Spleen (tissue), 11 donors: Measurements from ENCODE around the gene SEMA7A. TPM values are rescaled to one million over a fixed set of nuclear protein-coding genes. Genes with fewer than 3 reads are reported as not detected.
A peak's percentile ranks its signal among the peaks of the same experiment; 100 is the strongest.

Source experiments
- DNase-seq: peaks from one replicate; pipeline ENCODE4 v3.0.0-alpha.2; 2020
- H3K27ac ChIP-seq, 8 donors: fragments of 200-600 bp; sonication (generic) in 7 of 8; 1 replicate in 4 of 8; 2 replicates in 4 of 8; pipeline versions ENCODE4 v1.5.0 to v1.8.0; 2016 to 2021; ENCODE audit warnings: inconsistent platforms in 4 of 8, mild to moderate bottlenecking in 4 of 8, moderate library complexity in 1 of 8
- H3K27me3 ChIP-seq, 7 donors: fragments of 200-600 bp; sonication (generic) in 6 of 7; replicated peaks in 1 of 7; 1 replicate in 4 of 7; 2 replicates in 3 of 7; pipeline versions ENCODE4 v1.5.0 to v1.8.0; 2016 to 2021; ENCODE audit warnings: inconsistent platforms in 3 of 7, mild to moderate bottlenecking in 1 of 7
- H3K36me3 ChIP-seq, 6 donors: fragments of 200-600 bp; sonication (generic) in 5 of 6; 1 replicate in 4 of 6; 2 replicates in 2 of 6; pipeline versions ENCODE4 v1.5.0 to v1.8.0; 2016 to 2021; ENCODE audit warnings: inconsistent platforms in 2 of 6
- H3K4me1 ChIP-seq, 6 donors: fragments of 200-600 bp; sonication (generic) in 5 of 6; 1 replicate in 3 of 6; 2 replicates in 3 of 6; pipeline versions ENCODE4 v1.5.0 to v1.8.0; 2016 to 2021; ENCODE audit warnings: inconsistent platforms in 3 of 6
- H3K4me3 ChIP-seq, 8 donors: fragments of 200-600 bp; sonication (generic) in 7 of 8; 1 replicate in 4 of 8; 2 replicates in 4 of 8; pipeline versions ENCODE4 v1.5.0 to v1.8.0; 2016 to 2021; ENCODE audit warnings: inconsistent platforms in 4 of 8, mild to moderate bottlenecking in 4 of 8, moderate library complexity in 2 of 8
- H3K9me3 ChIP-seq, 8 donors: fragments of 200-600 bp; sonication (generic) in 7 of 8; 1 replicate in 4 of 8; 2 replicates in 4 of 8; pipeline versions ENCODE4 v1.5.0 to v1.8.0; 2016 to 2021; ENCODE audit warnings: inconsistent platforms in 4 of 8
- CTCF ChIP-seq, 11 experiments: fragments of 200-600 bp in 7 of 11; fragments of 450-650 bp in 4 of 11; sonication (generic) in 4 of 11; IDR thresholded peaks in 8 of 11; conservative IDR thresholded peaks in 3 of 11; 1 replicate in 7 of 11; 2 replicates in 4 of 11; pipeline versions ENCODE4 v1.4.0 to v1.8.0; 2016 to 2021; ENCODE audit warnings: antibody characterized with exemption in 11 of 11, inconsistent platforms in 4 of 11, mild to moderate bottlenecking in 1 of 11
- POLR2A ChIP-seq, 3 donors: fragments of 450-650 bp; IDR thresholded peaks; one replicate each; pipeline ENCODE4 v1.5.1; 2017; ENCODE audit warnings: antibody characterized with exemption in 3 of 3, mild to moderate bottlenecking in 1 of 3
- POLR2AphosphoS5 ChIP-seq, 3 donors: sonication (generic); formaldehyde crosslinking; IDR thresholded peaks; one replicate each; pipeline ENCODE4 v1.5.1; 2017; ENCODE audit warnings: antibody characterized with exemption in 3 of 3
- WGBS, 5 donors: extraction: QIAGEN DNeasy Blood & Tissue Kit in 3 of 5; methylation state at CpG; one replicate each; pipeline versions ENCODE4 v1.1.5 to v1.1.7; 2013 to 2018; 5-methylcytosine and 5-hydroxymethylcytosine counted together
- intact Hi-C: fragments of 100-400 bp; cut with DNase I; formaldehyde crosslinking; loops from one replicate; pipeline ENCODE4 v1.15.0; 2023; ENCODE audit warnings: low total_unique reads
- polyA plus RNA-seq, 3 donors: library from polyadenylated mRNA; stranded (reverse); fragments of 200-250 nt; gene quantifications; one replicate each; pipeline ENCODE4 v1.2.1, GENCODE V29; 2013
- total RNA-seq, 7 donors: library from RNA; depleted of rRNA in 3 of 7; stranded (reverse); fragments of >200 nt in 3 of 7; fragmentation: NEBNext Ultra II Directional in 4 of 7; extraction: Animal tissue kit (Norgen Biotek cat#: 25700) in 4 of 7; gene quantifications; one replicate each; pipeline versions ENCODE4 v1.1.0 to v1.2.1, GENCODE V29; 2016 to 2021
- donor health status: healthy with polysubstance abuse.
- donor health status: DM: no; HTN: no; CAD: no; lungs with moderate emphysema.
- donor health status: DM: no; HTN: no; CAD: no.
- donor health status: Bipolar disorder and iron deficiency.
- donor health status: healthy.
- donor health status: DM: no; HTN: no; CAD: no.
- donor health status: DM: yes; HTN: yes; CAD: no.

SEMA7A gene
- total and polyA plus RNA-seq, 10 donors: 41.6 to 154 (median 127) TPM

GRCh38 chr15:74442063-74442462 is 8.3 kb upstream of the SEMA7A start:
- DNase-seq: peak; percentile 32
- H3K9me3 ChIP-seq: no peaks in the 10 kb centered on the region
- TF ChIP-seq POLR2AphosphoS5 (IDR thresholded peaks at IDR 0.05) (no peak), POLR2A (IDR thresholded peaks at IDR 0.05) (no peak), CTCF (IDR thresholded peaks at IDR 0.05 in 8 of 11, conservative IDR thresholded peaks at IDR 0.05 in 3 of 11) (no peak)
- peaks cover 4 to 63% (median 16%) of the 10 kb centered on the region in 6 donors for H3K4me1 ChIP-seq
- H3K36me3 ChIP-seq: peaks cover 0 to 32% (median 23%) of the 10 kb centered on the region in 6 donors
- H3K27ac ChIP-seq: peak overlapping the region in 2 of 8 donors; percentile 6 to 11
- 84 to 94% (median 88%) methylated on average over 3 of the region's 3 CpGs for WGBS, 5 donors
- H3K27me3 ChIP-seq: no peaks in the 10 kb centered on the region
- H3K4me3 ChIP-seq: no peak overlapping the region
- intact Hi-C loops: no loop called here

GRCh38 chr15:74441248-74441941 is 7.6 kb upstream of the SEMA7A start:
- TF ChIP-seq POLR2A (IDR thresholded peaks at IDR 0.05): no peak
- no peak for TF ChIP-seq CTCF (IDR thresholded peaks at IDR 0.05 in 8 of 11, conservative IDR thresholded peaks at IDR 0.05 in 3 of 11)
- TF ChIP-seq POLR2AphosphoS5 (IDR thresholded peaks at IDR 0.05): no peak

DNA sequence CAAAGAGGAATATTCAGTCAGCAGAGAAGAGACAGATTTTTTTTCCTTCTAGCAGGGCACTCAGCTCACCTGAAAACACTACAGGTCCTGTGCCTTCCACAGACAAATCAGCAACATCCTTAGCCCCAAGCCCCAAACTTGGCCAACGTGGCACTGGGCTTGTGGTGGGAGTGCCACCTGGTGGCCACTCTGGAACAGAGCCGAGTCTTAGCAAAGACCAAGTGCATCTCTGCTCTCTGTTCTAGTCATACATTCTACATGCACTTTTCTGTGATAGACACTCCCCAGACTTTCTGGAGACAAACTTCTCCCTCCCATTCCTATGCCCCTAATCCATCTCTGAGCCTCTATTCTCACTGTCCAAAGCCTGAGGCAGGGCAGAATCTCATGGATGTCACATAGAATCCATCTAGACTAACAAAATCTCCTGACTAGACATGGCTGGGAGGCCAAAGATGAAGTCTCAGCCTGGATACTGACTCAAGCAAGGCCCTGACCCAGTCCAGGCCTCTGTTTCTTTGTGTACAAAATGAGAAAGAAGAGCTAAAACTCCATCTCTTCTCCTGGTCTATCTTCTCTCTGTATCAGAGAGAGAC is 5.1 kb upstream of the SEMA7A start:
- 0 to 3% (median 0%) methylated on average over 2 of the region's 2 CpGs for WGBS, 5 donors
- intact Hi-C loops: loop anchor here (2.0 kb wide), 1 partner anchor 56 kb away; no protein-coding TSS in a partner anchor
- H3K4me3 ChIP-seq: no peak overlapping the region

More at GRCh38 chr15:74441248-74441941, 7.6 kb upstream of the SEMA7A start:
- Histone ChIP-seq H3K27me3 (no peaks in the 10 kb centered on the region), H3K36me3 (peaks cover 0 to 25% (median 16%) of the 10 kb centered on the region in 6 donors), H3K9me3 (no peaks in the 10 kb centered on the region), H3K27ac (peak overlapping the region in 1 of 8 donors; percentile 11), H3K4me1 (peaks cover 4 to 63% (median 16%) of the 10 kb centered on the region in 6 donors), H3K4me3 (no peak overlapping the region)
- 82 to 90% (median 88%) methylated on average over 6 of the region's 6 CpGs for WGBS, 5 donors
- DNase-seq: peak; percentile 67
- intact Hi-C loops: no loop called here

More for the DNA sequence above, 5.1 kb upstream of the SEMA7A start:
- H3K27ac ChIP-seq: no peak overlapping the region
- peak; percentile 94 for DNase-seq
- H3K27me3 ChIP-seq: no peaks in the 10 kb centered on the region
- no peaks in the 10 kb centered on the region for H3K9me3 ChIP-seq
- no peaks in the 10 kb centered on the region for H3K36me3 ChIP-seq
- TF ChIP-seq POLR2A (IDR thresholded peaks at IDR 0.05) (no peak), CTCF (IDR thresholded peaks at IDR 0.05 in 8 of 11, conservative IDR thresholded peaks at IDR 0.05 in 3 of 11) (peak; percentile 85 to 96 (median 94)), POLR2AphosphoS5 (IDR thresholded peaks at IDR 0.05) (peak in 1 of 3 donors; percentile 68)
- H3K4me1 ChIP-seq: peaks cover 6 to 72% (median 32%) of the 10 kb centered on the region in 6 donors
